GM21423 (cell line): ENCODE data around the gene STPG3.
A peak's percentile ranks its signal among the peaks of the same experiment; 100 is the strongest.
"Not testable (repeated sequence)": the region's sequence is repeated elsewhere in the genome, so short reads cannot be mapped to it uniquely, and the experiment has no call there.

Experiments
- ATAC-seq: cut with Tn5 transposase; IDR thresholded peaks from one replicate; pipeline ENCODE4 v1.9.1; 2021; ENCODE audit warnings: mild to moderate bottlenecking, moderate library complexity; ENCODE audit not compliant: unreplicated experiment

STPG3 gene

DNA sequence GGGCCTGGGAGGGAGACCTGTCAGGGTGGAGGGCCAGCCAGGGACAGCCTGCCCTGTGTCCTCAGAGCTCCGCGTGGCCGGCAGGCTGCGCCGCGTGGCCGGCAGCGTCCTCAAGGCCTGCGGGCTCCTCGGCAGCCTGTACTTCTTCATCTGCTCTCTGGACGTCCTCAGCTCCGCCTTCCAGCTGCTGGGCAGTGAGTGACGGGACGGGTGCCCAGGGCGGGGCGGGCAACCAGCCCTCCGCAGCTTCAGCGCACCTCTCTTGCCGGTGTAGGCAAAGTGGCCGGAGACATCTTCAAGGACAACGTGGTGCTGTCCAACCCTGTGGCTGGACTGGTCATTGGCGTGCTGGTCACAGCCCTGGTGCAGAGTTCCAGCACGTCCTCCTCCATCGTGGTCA is 18.6 kb upstream of the STPG3 start:
- no peak for ATAC-seq

DNA sequence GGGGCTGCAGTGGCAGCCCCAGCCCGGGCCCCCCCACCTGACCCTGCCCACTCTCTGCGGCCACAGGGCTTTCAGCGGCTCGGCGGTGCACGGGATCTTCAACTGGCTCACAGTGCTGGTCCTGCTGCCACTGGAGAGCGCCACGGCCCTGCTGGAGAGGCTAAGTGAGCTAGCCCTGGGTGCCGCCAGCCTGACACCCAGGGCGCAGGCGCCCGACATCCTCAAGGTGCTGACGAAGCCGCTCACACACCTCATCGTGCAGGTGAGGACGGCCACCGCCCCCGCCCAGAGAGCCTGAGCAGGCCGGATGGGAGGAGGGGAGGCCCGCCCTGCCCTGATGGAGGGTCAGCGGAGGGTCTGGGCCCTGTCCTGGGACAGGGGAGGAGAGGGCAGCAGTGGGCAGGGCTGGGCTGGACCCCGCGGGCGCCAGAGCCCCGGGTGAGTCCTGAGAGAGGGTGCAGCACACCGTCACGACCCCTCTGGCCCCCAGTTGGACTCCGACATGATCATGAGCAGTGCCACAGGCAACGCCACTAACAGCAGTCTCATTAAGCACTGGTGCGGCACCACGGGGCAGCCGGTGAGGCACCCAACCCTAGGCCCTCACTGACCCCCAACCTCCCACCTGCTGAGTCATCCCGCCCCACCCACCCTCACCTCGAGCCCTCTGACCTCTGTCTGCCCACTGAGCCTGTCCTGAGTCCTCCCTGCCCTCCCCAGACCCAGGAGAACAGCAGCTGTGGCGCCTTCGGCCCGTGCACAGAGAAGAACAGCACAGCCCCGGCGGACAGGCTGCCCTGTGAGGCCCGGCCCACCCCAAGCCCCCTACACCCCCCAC is 17.7 kb upstream of the STPG3 start:
- no peak for ATAC-seq

DNA sequence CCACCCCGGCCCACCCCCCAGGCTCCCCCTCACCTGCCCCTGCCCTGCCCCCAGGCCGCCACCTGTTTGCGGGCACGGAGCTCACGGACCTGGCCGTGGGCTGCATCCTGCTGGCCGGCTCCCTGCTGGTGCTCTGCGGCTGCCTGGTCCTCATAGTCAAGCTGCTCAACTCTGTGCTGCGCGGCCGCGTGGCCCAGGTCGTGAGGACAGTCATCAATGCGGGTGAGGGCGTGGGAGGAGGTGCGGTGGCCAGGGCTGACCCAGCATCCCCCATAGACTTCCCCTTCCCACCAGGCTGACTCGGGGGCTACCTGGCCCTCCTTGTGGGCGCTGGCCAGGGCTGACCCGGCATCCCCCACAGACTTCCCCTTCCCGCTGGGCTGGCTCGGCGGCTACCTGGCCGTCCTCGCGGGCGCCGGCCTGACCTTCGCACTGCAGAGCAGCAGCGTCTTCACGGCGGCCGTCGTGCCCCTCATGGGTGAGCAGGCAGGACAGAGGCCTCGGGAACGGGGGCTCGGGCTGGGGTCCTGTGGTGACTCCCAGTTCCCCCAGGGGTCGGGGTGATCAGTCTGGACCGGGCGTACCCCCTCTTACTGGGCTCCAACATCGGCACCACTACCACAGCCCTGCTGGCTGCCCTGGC is 16.9 kb upstream of the STPG3 start:
- ATAC-seq, result no peak

DNA sequence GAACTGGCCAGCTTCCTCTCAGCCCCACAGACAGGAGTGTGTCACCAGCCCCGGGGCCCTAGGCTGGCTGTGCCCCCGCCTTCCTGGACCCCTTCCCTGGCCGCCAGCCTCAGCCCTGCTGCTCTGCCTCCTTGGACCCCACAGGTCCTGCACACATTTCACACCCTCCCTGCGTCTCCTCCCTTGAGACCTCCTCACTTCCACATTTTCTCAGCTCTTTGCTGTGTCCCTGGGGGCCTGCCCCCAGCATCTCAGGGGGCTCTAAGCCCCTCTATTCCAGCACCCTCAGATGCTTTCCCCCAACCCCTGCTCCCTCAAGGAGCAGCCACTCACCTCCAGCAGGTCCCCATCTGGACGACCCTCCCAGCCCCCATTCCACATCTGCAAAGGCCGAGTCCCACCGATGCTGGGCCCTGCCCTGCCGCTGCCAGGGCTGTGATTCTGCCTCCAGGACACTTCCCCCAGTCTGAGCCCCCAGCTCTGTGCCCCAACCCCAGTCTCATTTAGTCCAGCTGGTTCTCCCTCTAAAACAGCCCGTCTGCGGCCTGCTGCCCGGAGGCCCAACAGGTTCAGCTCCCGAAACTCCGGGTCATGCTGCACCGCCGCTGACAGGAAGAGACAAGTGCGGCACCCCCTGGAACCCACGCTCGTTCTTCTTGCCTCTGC is 16.2 kb upstream of the STPG3 start:
- ATAC-seq, result no peak

DNA sequence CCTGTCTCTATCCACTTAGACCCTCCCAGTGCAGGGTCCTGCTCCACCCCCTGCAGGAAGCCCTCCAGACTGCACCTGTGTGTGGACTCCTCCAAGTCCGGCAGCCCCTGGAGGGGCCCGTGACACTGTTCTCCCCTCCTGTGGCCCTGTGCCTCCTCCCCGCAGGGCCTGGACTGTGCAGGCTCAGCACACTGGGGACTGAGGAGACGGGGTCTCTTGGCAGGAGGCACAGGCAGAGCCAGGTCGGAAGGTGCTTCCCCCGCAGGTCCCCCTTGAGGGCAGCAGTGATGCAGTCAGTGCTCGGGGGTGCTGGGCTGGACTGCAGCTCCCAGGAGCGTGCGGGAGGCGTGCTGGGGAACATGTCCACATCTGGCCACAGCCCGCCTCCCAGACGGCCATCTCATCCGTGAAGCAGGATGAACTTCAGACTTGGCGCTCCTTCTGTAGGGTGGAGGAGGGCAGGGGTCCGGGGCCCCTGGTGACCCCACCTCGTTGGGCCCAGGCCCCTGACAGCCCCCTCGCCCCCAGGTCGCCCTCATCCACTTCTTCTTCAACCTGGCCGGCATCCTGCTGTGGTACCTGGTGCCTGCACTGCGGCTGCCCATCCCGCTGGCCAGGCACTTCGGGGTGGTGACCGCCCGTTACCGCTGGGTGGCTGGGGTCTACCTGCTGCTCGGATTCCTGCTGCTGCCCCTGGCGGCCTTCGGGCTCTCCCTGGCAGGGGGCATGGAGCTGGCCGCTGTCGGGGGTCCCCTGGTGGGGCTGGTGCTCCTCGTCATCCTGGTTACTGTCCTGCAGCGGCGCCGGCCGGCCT is 15.5 kb upstream of the STPG3 start:
- ATAC-seq, result no peak

DNA sequence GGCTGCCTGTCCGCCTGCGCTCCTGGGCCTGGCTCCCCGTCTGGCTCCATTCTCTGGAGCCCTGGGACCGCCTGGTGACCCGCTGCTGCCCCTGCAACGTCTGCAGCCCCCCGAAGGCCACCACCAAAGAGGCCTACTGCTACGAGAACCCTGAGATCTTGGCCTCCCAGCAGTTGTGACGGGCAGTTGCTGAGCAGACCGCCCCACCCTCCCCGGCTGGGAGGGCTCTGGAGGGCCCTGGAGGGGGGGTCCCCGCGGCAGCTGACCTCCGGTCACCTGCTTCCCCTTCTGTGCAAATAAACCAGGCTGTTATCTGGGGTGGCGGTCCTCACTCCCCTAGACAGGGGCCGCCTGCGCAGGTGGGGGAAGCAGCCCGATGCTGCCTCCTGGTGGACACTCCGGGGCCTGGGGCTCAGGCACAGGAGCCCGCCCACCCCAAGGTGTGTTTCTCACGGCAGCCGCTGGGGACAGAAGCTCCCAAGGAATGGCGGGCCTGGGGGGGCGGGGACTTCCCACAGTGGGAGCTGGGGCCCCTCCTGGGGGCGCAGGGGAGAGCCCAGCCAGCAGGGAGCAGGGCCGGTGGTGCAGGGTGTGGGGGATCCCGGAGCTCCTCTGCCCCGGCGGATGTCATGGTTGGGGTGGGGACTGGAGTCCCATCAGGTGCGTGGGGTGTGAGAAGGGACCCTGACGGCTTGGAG is 14.7 kb upstream of the STPG3 start:
- ATAC-seq, result peak; percentile 19

DNA sequence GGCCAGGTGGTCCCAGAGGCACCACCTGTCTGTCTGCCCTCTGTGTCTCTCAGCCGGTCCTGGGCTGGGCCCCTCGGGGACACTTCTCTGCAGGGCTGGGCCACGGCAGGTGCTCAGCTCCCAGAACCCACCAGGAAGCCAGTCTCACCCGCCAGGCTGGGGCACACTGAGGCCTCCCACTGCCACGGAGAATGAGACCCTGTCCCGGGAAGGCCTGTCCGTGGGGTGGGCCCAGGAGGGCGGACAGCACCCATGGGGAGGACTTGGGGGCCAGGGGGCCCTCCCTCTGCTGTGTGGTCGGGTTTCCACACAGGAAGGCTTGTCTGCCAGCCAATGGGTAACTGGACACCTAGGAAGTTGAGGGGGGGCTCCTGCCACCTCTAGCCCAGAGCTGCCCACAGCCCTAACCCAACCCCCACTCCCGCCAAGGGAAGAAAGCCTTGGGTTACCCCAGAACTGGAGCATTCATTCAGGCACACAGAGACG is 14.1 kb upstream of the STPG3 start:
- no peak for ATAC-seq

DNA sequence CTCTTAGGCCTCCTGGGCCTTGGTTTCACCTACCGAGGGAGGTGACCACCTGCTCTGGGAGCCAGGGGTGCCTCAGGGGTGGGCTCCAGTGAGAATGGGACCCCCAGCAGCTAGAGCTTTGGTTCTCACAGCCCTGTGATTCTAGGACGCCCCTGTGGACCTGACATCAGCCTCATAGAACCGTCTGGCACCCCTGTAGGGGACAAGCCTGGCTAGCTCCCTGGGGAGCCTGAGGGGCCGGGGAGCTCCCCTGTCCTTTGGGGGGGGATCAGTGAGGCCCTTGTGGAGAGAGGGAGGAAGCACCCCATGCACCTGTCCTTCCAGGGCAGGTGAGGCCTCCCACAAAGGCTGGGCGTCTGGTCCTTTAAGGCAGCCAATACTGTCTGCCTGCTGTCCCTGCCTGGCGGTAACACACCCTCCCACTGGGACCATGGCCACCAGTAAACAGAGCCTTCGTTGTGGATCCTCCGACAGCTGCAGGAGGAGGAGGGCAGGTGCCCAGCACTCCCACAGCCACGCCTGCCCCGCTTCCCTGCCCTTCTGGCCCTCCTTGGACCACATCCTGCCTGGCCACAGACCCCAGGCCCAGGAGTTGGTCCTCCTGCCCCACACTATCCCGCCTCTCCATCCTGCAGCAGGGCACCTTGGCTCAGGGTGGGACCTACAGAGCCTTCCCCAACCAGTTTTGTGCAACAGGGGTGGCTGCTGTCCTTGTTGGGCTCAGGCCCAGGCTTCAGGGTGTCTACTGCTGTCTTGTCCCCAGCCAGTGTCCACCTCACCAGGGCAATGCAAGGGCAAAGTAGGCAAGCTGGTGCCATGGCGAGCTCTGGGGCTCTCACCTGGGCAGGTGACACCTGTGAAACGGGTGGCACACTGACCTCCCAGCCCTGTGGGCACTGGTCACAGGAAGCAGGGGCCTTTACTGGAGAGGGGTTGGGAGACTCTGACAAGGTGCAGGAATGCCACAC is 13.0 kb upstream of the STPG3 start:
- no peak for ATAC-seq

DNA sequence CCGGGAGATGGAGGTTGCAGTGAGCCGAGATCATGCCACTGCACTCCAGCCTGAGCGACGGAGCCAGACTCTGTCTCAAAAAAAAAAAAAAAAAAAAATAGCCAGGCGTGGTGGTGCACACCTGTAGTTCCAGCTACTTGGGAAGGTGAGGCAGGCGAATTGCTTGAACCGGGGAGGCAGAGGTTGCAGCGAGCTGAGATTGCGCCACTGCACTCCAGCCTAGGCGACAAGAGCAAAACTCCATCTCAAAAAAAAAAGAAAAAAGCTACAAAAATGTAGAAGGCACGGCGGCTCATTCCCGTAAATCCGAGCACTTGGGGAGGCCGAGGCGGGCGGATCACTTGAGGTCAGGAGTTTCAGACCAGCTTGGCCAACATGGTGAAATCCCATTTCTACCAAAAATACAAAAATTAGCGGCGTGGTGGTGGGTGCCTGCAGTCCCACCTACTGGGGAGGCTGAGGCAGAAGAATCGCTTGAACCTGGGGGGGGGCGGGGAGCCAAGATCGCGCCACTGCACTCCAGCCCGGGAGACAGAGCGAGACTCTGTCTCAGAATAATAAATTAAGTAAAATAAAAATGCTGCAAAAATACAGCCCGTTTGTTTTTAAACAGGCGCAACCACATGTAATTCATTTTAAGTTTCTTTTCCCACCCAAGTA is 11.4 kb upstream of the STPG3 start:
- ATAC-seq, result not testable (repeated sequence)

DNA sequence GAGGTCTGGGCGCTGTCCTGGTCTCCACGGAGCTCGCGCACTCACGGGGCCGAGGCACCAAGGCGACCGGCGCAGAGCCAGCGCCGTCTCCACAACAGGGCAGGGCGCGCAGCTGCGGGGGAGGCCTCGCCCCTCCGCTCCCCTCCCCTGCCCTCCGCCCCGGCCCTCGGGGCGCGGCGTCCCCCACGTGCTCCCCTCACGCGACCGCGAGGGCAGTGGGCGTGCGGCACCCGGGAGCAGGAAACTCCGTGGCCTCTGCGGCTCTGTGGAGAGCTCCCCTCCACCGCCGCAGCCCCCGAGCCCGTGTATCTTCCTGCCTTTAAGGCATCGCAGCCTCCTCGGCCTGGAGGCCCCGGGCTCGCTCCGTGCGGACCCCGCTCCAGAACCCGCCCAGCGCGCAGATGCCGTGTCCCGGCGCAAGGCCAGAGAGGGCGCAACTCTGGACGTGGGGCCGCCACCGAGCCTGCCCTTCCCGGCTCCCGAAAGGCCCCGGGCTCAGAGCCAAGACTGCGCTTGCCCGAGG is 10.7 kb upstream of the STPG3 start:
- peak; percentile 18 for ATAC-seq

DNA sequence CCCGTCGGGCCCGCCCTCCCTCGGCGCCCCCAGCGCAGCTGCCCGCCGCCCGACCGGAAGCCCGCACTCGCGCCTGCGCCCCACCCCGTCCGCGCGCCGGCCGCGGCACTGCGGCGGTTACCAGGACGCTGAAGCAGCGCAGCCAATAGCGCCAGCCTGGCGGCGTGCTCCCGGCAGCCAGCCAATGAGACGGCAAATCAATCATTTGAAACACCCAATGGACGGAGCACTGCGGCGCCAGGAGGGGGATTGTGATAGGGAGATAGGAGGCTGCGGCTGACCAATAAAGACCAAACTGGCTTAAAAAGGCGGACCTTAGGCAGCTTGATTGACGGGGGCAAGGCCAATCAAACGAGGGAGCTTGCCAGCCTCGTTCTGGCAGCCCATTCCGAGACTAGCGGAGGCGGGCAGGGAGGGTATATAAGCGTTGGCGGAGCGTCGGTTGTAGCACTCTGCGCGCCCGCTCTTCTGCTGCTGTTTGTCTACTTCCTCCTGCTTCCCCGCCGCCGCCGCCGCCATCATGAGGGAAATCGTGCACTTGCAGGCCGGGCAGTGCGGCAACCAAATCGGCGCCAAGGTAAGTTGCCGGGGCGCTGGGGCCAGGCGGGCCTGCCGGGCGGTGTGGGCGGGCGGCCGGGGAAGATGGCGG is 10.1 kb upstream of the STPG3 start, which contains the start of gene TUBB4B:
Gene TUBB4B (plus strand): TSS at position 447 of the 649 bp plus-strand sequence. CDS start 74 bp downstream, at position 521.
- peak; percentile 73 for ATAC-seq

DNA sequence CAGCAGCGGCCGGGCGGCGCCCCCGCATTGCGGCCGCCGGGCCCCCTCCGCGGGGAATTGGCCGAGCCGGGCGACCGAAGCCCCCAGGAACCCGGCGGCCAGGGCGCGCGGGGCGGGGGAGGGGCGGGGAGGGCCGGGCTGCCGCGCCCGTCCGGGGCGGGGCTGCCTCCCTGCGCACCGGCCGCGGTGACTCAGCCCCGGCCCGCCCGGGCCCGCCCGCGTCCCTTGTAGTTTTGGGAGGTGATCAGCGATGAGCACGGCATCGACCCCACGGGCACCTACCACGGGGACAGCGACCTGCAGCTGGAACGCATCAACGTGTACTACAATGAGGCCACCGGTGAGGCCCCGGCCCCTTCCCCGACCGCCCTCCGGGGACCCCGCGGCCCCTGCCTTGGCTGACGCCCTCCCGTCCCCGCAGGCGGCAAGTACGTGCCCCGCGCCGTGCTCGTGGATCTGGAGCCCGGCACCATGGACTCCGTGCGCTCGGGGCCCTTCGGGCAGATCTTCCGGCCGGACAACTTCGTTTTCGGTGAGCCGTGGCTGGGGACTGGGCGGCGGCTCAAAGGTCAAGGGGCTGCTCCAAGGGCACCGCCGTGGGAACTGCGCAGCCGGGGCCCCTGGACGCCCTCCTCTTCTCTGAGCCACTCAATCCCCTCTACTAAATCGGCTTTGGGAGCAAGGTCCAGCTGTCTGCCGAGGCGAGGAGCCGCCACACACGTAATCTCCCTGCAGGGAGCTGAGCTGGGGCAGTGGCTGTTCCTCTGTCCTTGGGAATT is 9.4 kb upstream of the STPG3 start:
- ATAC-seq, result peak; percentile 4

DNA sequence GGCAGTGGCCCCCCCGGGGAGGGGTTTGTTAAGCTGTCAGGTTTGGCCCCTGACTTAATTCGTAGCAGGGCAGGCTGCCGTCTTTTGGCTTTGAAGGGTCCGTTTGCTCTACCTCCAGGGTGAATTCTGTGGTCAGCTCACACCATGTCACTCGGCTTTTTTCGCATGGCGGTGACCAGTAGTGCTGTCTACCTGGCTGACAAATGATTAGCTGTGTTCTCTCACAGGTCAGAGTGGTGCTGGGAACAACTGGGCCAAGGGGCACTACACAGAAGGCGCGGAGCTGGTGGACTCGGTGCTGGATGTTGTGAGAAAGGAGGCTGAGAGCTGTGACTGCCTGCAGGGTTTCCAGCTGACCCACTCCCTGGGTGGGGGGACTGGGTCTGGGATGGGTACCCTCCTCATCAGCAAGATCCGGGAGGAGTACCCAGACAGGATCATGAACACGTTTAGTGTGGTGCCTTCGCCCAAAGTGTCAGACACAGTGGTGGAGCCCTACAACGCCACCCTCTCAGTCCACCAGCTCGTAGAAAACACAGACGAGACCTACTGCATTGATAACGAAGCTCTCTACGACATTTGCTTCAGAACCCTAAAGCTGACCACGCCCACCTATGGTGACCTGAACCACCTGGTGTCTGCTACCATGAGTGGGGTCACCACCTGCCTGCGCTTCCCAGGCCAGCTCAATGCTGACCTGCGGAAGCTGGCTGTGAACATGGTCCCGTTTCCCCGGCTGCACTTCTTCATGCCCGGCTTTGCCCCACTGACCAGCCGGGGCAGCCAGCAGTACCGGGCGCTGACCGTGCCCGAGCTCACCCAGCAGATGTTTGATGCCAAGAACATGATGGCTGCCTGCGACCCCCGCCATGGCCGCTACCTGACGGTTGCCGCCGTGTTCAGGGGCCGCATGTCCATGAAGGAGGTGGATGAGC is 8.6 kb upstream of the STPG3 start:
- no peak for ATAC-seq

DNA sequence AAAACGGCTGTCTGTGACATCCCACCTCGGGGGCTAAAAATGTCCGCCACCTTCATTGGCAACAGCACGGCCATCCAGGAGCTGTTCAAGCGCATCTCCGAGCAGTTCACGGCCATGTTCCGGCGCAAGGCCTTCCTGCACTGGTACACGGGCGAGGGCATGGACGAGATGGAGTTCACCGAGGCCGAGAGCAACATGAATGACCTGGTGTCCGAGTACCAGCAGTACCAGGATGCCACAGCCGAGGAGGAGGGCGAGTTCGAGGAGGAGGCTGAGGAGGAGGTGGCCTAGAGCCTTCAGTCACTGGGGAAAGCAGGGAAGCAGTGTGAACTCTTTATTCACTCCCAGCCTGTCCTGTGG is 7.8 kb upstream of the STPG3 start:
- ATAC-seq, result not testable (repeated sequence)

DNA sequence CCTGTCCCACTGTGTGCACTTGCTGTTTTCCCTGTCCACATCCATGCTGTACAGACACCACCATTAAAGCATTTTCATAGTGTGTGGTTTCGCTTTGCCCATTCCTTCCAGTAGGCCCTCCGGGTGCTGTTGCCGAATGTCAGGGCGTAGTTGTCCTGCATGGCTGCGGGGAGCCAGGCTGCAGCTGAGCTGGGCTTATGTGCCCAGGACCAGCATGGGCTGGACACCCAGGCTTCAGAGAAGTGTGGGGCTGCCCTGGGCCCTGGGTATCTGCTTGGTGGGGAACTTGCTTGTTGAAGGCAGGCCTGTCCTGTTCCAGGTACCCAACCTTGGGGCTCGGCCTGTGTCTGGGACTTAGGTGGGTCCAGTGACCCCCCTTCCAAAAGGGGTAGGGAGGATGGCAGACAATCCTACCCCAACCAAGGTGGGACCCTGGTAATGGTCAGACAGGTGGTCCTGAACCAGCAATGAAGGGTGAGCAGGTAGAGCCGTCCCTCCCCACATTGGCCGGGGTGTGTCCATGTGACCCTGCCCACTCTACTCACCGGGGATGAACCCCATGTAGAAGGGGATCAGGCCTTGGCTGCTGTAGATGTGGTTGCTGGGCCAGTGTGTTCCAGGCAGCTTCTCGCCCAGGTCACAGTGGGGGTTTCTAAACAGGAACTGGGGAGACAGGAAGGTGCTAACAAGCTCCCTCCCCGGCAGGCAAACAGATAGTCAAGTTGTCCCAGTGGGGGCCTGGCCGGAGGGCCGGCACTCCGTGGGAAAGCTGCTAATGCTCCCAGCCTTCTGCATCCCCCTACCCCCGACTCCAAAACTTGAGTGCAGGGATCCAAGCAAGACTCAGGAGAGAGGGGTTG is 7.2 kb upstream of the STPG3 start:
- ATAC-seq, result no peak
